ENCODE results near the gene PLIN5. TPM values are rescaled to one million over a fixed set of nuclear protein-coding genes. Genes with fewer than 3 reads are reported as not detected.

PLIN5 gene
- total RNA-seq, 4 donors from 2014 or later, result 1.8 to 16.4 (median 5.6) TPM

- Histone ChIP-seq H3K27ac (no peak overlapping the region), H3K4me1 (no peaks in the 10 kb centered on the region), H3K4me3 (no peak overlapping the region), H3K27me3 (no peaks in the 10 kb centered on the region), H3K36me3 (peaks cover 82% of the 10 kb centered on the region), H3K9me3 (no peaks in the 10 kb centered on the region)
- 77% methylated on average over 10 of the region's 12 CpGs for WGBS
- no peak for DNase-seq (ENCODE audit: low spot score in 2 of 2)
- TF ChIP-seq POLR2A (IDR thresholded peaks at IDR 0.05), result no peak
- TF ChIP-seq, protein P1, sequence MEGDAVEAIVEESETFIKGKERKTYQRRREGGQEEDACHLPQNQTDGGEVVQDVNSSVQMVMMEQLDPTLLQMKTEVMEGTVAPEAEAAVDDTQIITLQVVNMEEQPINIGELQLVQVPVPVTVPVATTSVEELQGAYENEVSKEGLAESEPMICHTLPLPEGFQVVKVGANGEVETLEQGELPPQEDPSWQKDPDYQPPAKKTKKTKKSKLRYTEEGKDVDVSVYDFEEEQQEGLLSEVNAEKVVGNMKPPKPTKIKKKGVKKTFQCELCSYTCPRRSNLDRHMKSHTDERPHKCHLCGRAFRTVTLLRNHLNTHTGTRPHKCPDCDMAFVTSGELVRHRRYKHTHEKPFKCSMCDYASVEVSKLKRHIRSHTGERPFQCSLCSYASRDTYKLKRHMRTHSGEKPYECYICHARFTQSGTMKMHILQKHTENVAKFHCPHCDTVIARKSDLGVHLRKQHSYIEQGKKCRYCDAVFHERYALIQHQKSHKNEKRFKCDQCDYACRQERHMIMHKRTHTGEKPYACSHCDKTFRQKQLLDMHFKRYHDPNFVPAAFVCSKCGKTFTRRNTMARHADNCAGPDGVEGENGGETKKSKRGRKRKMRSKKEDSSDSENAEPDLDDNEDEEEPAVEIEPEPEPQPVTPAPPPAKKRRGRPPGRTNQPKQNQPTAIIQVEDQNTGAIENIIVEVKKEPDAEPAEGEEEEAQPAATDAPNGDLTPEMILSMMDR (IDR thresholded peaks at IDR 0.05), result peak in 1 of 2 donors; percentile 43
Measured at GRCh38 chr19:4495471-4495870, 39.6 kb downstream of the PLIN5 start.

DNA sequence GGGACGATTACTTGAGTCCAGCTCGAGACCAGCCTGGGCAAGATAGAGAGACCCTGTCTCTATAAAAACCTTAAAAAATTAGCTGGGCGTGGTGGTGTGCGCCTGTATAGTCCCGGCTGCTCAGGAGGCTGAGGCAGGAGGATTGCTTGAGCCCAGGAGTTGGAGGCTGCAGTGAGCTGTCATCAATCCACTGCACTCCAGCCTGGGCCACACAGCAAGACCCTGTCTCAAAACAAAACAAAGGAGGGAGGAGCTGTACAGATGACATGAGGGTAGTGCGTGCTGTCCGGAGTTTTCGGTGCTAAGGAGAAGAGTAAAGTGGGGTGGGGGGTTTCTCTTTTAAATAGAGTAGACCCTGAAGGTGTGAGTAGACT lies 40.3 kb downstream of the PLIN5 start:
- Histone ChIP-seq H3K27me3 (no peaks in the 10 kb centered on the region), H3K27ac (no peak overlapping the region), H3K36me3 (peaks cover 79% of the 10 kb centered on the region), H3K9me3 (no peaks in the 10 kb centered on the region), H3K4me3 (no peak overlapping the region), H3K4me1 (no peaks in the 10 kb centered on the region)
- no peak for DNase-seq (ENCODE audit: low spot score in 2 of 2)
- WGBS, result 92% methylated on average over 8 of the region's 8 CpGs
- TF ChIP-seq, protein P1 (IDR thresholded peaks at IDR 0.05), result no peak
- TF ChIP-seq EP300 (IDR thresholded peaks at IDR 0.05) (no peak), POLR2AphosphoS5 (IDR thresholded peaks at IDR 0.05) (no peak), POLR2A (IDR thresholded peaks at IDR 0.05) (no peak)

GRCh38 chr19:4493929-4494690 lies 40.9 kb downstream of the PLIN5 start:
- H3K4me3 ChIP-seq, result no peak overlapping the region
- no peaks in the 10 kb centered on the region for H3K4me1 ChIP-seq
- H3K27me3 ChIP-seq, result no peaks in the 10 kb centered on the region
- H3K36me3 ChIP-seq, result peaks cover 79% of the 10 kb centered on the region
- H3K9me3 ChIP-seq, result no peaks in the 10 kb centered on the region
- 94% methylated on average over 56 of the region's 61 CpGs for WGBS
- TF ChIP-seq EP300 (IDR thresholded peaks at IDR 0.05) (no peak), POLR2A (IDR thresholded peaks at IDR 0.05) (no peak), POLR2AphosphoS5 (IDR thresholded peaks at IDR 0.05) (no peak)
- TF ChIP-seq, protein P1 (IDR thresholded peaks at IDR 0.05), result no peak
- no peak overlapping the region for H3K27ac ChIP-seq
- DNase-seq (ENCODE audit: low spot score in 2 of 2), result no peak

DNA sequence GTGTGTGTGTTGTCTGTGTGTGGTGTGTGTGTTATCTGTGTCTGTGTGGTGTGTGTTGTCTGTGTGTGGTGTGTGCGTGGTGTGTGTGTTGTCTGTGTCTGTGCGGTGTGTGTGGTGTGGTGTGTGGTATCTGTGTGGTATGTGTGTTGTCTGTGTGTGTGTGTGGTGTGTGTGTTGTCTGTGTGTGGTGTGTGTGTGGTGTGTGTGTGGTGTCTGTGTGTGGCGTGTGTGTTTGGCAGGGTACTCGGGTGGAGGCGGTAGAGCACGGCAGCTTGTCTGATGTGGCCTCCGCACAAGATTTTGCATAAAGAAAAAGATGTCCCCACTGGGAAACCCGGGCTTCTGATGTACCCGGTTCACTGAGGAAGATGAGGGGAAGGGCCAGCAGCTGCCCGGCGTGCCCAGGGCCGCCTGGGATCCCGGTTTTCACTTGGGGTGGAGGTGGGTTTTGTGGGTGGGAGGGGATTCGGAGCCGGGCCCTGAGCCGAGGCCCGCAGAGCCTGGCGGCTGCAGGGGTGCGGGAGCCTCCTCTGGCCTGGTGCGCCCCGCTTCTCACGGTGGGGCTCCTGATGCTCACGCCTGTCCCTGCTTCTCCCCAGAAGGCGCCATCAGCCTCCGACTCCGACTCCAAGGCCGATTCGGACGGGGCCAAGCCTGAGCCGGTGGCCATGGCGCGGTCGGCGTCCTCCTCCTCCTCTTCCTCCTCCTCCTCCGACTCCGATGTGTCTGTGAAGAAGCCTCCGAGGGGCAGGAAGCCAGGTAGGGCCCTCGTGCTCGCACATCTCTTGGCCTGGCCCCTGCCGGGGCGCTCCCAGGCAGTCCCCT lies 41.7 kb downstream of the PLIN5 start:
- DNase-seq (ENCODE audit: low spot score in 2 of 2), result no peak
- 95% methylated on average over 24 of the region's 41 CpGs for WGBS

More for the DNA sequence above, 41.7 kb downstream of the PLIN5 start:
- Histone ChIP-seq H3K4me3 (no peak overlapping the region), H3K4me1 (no peaks in the 10 kb centered on the region), H3K27ac (no peak overlapping the region), H3K36me3 (peaks cover 79% of the 10 kb centered on the region), H3K9me3 (no peaks in the 10 kb centered on the region), H3K27me3 (no peaks in the 10 kb centered on the region)
- TF ChIP-seq, protein P1 (IDR thresholded peaks at IDR 0.05), result no peak
- TF ChIP-seq POLR2AphosphoS5 (IDR thresholded peaks at IDR 0.05) (no peak), EP300 (IDR thresholded peaks at IDR 0.05) (no peak), POLR2A (IDR thresholded peaks at IDR 0.05) (no peak)
